Measurements from ENCODE around the gene UMODL1.
"Not testable (repeated sequence)": the region's sequence is repeated elsewhere in the genome, so short reads cannot be mapped to it uniquely, and the experiment has no call there.

The UMODL1 gene

GRCh38 chr21:42113926-42114409, 42.9 kb downstream of the UMODL1 start:
- DNase-seq (ENCODE audit: low spot score), result no peak

GRCh38 chr21:42114646-42115045, 43.5 kb downstream of the UMODL1 start:
- no peak for DNase-seq (ENCODE audit: low spot score)

GRCh38 chr21:42115136-42115683, 44.1 kb downstream of the UMODL1 start:
- no peak for DNase-seq (ENCODE audit: low spot score)

- not testable (repeated sequence) for DNase-seq (ENCODE audit: low spot score)
These were observed 45.4 kb downstream of the UMODL1 start for GRCh38 chr21:42116551-42116950.

GRCh38 chr21:42117229-42117966, 46.3 kb downstream of the UMODL1 start:
- peak; percentile 78 for DNase-seq (ENCODE audit: low spot score)

GRCh38 chr21:42117967-42118780, 47.1 kb downstream of the UMODL1 start:
- DNase-seq (ENCODE audit: low spot score), result no peak

- no peak for DNase-seq (ENCODE audit: low spot score)
These were observed 47.8 kb downstream of the UMODL1 start for GRCh38 chr21:42118901-42119300.

GRCh38 chr21:42120101-42120902, 49.2 kb downstream of the UMODL1 start:
- DNase-seq (ENCODE audit: low spot score), result no peak

GRCh38 chr21:42120903-42121535, 49.9 kb downstream of the UMODL1 start:
- no peak for DNase-seq (ENCODE audit: low spot score)

- no peak for DNase-seq (ENCODE audit: low spot score)
These were observed 50.7 kb downstream of the UMODL1 start for GRCh38 chr21:42121794-42122193.

GRCh38 chr21:42122398-42122797, 51.3 kb downstream of the UMODL1 start:
- no peak for DNase-seq (ENCODE audit: low spot score)

GRCh38 chr21:42122808-42123207, 51.7 kb downstream of the UMODL1 start:
- DNase-seq (ENCODE audit: low spot score), result no peak

GRCh38 chr21:42123219-42123908, 52.2 kb downstream of the UMODL1 start:
- DNase-seq (ENCODE audit: low spot score), result no peak

GRCh38 chr21:42124081-42124480, 53.0 kb downstream of the UMODL1 start:
- DNase-seq (ENCODE audit: low spot score), result no peak

- no peak for DNase-seq (ENCODE audit: low spot score)
These were observed 53.9 kb downstream of the UMODL1 start for GRCh38 chr21:42124826-42125570.

GRCh38 chr21:42125571-42126544, 54.7 kb downstream of the UMODL1 start:
- DNase-seq (ENCODE audit: low spot score), result peak; percentile 15

GRCh38 chr21:42127164-42128150, 56.3 kb downstream of the UMODL1 start:
- no peak for DNase-seq (ENCODE audit: low spot score)
